CD4-positive, alpha-beta T cell treated with Interleukin-17A for 1 hour (primary cell): ENCODE measurements around the gene FADS6.

Source experiments
- DNase-seq: peaks from one replicate; pipeline ENCODE4 v3.0.0-alpha.2; 2020

FADS6 gene, protein sequence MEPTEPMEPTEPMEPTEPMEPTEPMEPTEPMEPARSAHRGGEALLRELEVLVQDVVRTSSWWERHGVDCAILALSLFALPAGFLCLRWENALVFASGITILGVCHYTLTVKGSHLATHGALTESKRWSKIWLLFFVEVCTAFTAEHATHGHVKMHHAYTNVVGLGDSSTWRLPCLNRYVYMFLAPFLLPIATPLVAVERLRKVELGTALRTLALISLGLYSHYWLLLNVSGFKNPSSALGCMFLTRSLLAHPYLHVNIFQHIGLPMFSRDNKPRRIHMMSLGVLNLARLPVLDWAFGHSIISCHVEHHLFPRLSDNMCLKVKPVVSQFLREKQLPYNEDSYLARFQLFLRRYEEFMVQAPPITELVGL

DNA sequence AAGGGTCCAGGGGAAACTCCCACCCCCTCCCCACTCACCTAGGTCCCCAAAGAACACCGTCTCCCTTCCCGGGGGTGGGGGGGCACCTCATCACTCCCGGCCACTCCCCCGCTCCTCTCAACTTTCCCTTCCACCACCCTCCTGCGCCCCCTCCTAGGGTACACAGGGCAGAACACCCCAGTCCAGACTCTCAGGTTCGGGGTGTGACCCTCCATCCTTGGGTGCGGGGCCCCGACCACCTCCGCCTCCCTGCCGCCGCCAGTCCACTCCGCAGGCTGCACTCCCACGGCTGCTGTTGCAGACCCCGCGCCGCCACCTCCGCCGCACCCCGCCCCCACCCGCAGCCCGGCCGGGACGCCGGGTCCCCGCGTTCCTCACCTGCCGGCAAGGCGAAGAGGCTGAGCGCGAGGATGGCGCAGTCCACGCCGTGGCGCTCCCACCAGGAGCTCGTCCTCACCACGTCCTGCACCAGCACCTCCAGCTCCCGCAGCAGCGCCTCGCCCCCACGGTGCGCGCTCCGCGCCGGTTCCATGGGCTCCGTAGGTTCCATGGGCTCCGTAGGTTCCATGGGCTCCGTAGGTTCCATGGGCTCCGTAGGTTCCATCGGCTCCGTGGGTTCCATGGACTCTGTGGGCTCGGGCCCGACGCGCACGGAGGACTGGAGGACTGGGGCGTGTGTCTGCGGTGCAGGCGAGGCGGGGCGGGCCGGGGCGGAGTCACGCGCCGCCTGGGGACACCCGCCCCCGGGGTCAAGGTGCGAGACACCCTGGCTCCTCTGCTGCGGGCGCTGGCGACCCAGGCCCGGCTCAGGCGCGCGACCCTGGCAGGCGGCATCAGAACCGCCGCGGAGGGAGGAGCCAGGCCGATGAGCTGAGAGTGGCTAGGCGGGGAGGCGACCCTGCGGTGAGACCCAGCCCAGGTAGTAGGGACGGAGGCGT is at the start of gene FADS6:
FADS6 (minus strand) TSS at position 660 of the 938 bp plus-strand sequence; CDS start at position 622, 38 bp downstream.
- DNase-seq, result no peak

DNA sequence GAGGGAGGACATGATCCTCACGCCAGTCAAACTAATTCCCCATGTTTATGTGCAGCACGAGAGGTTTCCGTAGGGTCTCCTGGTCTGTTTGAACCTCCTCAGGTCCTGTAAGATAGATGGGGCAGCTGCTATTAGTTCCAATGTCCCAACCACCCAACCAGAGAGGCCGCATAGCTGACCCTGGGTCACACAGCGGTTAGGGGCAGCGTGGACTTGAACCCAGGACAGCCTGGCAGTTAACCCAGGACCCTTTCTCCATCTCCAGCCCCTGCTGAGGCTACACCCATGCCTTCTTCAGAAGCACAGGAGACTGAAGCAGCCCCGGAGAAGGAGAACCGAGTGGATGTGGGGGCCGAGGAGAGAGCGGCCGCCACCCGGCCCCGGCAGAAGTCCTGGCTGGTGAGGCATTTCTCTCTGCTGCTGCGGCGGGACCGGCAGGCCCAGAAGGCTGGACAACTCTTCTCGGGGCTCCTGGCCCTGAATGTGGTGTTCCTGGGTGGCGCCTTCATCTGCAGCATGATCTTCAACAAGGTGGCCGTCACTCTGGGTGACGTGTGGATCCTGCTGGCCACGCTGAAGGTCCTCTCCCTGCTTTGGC is 47.8 kb upstream of the FADS6 start:
- DNase-seq, result no peak

DNA sequence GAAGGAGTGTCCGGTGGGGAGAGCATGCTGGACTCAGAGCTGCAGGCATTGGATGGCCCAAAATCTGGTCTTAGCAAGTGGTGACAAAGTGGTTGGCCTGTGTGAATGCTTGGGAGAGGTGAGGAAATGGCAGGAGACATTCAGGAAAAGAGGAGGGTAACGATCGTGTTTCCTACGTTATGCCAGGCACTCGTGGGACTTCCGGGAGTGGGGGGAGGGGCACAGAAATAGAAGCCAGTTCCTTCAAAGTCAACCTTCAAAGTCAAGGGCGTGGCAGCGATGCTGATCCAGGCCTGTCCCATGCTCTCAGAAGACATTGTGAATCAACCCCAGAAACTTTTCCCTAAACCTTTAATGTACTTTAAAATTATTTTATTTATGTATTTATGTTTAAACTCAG is 46.1 kb upstream of the FADS6 start:
- no peak for DNase-seq

DNA sequence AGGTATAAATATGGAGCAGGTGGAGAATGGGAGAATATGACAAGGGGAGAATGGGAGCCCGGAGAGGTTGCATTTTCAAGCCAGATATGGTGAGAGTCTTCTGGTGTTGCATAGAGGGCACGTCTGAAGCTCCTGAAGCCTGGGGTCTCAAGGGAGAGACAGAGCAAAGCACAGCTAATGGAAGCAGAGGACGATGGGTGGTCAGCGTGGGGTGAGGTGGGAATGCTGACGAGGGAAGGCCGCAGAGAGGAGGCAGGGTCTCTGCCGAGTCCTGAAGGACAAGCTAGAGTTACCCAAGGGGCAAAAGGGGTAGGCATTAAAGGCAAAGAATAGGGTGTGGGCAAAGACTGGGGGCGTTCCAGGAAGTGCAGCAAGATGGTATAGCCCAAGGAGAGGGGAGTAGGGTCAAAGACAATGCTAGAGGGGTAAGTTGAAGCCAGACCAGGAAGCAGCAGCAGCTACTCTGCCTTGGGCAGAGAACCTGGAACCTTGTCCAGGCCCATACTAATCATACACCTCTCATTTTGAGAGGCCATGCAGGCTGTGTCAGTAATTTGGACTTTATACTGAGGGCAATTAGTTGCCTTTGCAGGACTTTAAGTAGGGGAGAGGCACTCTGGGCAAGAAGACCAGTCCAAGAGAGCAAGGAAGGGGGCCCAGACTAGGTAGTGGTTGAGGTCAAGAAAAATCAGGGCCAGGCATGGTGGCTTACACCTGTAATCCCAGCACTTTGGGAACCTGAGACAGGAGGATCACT is 44.9 kb upstream of the FADS6 start:
- no peak for DNase-seq

DNA sequence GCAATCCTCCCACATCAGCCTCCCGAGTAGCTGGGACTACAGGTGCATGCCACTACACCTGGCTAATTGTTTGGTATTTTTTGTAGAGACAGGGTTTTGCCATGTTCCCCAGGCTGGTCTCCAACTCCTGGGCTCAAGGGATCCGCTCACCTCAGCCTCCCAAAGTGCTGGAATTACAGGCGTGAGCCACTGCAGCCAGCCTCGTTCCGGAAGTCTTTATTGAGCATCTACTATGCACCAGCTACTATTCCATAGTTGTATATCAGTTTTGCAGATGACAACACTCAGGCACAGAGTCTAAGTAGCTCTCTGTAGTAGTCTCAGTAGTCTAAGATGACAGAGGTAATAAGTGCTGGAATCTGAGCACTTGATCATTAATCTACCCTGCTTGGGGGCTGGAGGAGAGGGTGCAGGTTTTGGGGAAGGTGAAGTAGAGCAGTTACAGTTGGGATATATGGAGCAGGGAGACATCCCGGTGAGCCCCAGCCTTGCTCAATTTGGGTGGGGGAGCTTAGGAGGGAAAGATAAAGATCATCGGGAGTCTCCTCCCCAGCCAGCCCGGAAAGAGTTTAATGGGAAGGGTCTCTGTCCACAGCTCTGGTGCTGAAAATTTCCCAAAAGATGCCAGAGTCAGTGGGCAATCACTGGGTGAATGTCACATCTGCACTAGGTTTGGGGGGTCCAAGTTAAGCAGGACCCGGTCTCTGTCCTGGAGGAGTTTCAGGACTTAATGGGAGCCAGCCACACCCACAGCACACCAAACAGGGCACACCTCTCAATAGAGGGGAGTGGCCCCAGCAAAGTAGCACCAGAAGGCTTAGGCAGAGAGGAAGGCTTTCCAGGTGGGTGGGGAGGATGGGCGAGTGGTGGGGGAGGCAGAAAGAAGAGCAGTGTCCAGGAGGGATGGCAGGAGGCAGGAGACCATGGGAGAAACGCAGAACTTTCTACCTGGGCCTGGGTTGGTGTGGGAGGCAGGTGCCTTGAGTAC is 43.9 kb upstream of the FADS6 start:
- no peak for DNase-seq

DNA sequence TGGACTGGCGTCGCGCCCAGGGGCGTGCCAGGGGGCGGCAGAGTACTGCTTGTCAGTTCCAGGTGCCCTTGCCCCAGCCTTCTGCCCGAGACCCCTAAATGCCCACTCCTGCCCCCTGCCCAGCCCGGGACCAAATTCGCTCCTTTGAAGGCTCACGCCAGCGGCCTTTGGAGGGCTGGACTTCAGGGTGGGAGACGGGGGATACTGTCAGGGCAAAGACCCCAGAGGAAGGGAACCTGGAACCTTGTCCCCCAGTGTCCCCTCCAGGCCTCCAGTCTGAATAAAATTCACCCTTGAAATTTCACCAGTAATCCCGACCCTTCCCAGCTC is 43.0 kb upstream of the FADS6 start:
- DNase-seq, result no peak

DNA sequence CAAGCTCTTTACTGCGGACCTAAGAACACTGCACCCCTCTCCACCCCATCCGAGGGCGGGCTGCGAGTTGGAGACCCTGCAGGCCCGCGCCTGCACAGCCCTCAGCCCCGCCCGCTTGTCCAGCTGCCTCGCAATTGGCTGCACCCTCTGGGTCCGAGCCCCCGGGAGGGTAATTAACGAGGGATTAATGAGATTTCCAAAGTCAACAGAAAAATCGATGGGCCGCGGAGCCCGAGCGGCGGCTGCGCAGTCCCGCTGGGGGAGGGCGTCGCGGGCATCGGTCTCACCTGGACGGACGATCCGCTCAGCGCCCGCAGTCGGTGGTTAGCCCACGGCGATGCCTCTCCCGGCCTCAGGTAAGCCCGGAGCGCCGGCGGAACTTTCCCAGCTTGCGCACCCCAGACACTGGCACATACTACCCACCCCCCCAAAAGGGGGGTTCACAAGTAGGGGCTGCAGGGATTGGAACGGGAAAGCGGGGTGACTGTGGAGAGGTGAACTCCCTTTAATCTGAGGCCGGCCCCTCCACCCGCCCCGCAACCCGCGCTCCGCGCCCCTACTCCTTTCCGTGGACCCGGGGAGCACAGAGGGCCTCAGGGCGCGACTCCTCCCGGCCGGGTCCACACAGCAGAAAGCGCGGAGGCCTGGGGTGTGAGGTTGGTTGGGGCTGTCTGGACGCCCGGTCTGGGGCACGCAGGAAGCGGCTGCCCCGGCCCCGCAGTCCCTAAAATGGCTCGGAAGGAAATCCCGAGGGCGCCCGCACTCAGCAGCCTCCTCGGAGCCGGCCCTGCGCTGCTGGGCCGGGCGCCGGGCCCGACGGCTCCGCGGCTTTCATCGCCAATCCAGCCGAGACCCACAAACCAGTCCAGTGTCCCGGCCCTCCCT is 42.4 kb upstream of the FADS6 start, which contains the start of gene OTOP3:
OTOP3 (plus strand) TSS at position 314 of the 885 bp plus-strand sequence; CDS start at position 338, 24 bp downstream.
- no peak for DNase-seq

DNA sequence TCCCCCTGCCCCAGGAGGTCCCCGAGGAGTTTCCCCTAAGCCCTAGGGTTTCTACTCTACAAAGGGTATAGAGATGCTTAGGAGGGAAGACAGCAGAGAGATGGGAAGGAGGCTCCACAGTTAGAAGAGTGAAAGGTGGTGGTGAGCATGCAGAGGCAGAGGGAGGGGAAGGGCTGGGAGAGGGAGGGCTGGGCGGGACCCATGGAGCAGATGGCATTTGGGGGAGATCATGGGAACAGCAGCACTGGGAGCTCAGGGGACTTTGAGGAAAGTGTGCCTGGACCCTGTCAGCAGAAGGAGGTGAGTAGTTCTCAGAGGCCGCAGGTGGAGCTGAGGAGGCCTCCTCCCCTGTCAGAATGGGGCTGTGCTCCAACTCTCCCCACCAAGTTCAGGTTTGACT is 41.6 kb upstream of the FADS6 start:
- no peak for DNase-seq

DNA sequence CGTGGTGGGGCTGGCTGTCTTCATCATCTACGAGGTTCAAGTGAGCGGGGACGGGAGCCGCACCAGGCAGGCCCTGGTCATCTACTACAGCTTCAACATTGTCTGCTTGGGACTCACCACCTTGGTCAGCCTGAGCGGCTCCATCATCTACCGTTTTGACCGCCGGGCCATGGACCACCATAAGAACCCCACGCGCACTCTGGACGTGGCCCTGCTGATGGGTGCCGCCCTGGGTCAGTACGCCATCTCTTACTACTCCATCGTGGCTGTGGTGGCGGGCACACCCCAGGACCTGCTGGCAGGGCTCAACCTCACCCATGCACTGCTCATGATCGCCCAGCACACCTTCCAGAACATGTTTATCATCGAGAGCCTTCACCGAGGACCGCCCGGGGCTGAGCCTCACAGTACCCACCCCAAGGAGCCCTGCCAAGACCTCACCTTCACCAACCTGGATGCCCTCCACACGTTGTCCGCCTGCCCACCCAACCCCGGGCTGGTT is 37.2 kb upstream of the FADS6 start:
- no peak for DNase-seq

DNA sequence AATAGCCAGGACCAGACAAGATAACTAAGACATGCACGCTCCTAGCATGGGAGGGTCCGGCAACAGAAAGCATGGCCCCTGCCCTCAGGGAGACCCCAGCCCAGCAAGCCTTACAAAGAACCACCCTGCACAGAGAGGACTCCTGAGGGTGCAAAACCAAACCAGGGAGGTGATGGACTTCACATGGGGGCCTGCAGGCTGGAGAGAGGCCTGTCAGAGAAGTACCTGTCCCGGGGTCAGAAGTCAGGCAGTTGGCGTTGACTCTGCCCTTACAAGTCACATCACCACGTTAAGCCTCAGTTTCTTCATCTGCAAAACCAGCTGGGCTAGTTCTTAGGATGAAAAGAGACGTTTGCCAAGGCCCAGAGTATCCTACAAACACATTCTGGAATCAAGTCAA is 35.4 kb upstream of the FADS6 start:
- DNase-seq, result no peak

DNA sequence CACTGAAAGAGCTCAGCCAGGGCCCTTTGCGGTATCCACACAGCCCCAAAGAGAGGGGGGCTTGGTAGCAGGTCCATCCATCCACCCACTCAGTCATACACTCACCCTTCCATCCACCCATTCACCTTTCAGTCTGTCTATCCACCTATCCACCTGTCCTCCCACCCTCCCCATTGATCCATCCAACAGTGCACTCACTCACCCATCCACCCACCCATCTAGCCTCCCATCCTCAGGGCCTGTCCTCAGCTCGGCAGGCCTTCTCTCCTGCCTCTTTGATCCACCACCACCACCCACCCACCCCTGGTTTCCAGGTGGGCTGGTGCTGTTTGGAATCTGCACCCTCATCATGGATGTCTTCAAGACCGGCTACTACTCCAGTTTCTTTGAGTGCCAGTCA is 31.8 kb upstream of the FADS6 start:
- DNase-seq, result no peak

DNA sequence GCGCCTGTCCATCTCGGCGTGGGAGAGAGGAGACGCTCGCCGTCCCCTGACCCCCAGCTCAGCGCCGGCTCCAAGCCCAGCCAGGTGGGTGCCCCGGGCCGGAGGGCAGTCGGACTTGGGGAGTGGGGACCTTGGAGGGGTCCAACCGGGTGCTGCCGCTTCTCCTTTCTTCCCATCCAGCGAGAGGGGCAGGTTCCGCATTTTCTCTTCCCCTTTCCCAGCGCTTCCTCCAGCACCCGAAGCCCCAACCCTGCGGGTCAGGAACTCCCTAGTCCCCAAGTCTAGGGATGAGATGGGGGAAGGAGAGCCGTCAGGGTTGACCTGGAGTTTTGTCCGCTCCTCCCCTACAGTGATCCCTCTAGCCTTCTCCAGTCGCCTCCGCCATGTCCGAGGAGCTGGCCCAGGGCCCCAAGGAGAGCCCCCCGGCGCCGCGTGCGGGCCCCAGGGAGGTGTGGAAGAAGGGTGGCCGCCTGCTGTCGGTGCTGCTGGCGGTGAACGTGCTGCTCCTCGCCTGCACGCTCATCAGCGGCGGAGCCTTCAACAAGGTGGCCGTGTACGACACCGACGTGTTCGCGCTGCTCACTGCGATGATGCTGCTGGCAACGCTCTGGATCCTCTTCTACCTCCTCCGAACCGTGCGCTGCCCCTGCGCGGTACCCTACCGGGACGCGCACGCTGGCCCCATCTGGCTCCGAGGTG is 31.0 kb upstream of the FADS6 start, which contains the start of gene OTOP2:
OTOP2 (plus strand) TSS at position 24 of the 699 bp plus-strand sequence; CDS start at position 384, 360 bp downstream.
- DNase-seq, result peak; percentile 8

DNA sequence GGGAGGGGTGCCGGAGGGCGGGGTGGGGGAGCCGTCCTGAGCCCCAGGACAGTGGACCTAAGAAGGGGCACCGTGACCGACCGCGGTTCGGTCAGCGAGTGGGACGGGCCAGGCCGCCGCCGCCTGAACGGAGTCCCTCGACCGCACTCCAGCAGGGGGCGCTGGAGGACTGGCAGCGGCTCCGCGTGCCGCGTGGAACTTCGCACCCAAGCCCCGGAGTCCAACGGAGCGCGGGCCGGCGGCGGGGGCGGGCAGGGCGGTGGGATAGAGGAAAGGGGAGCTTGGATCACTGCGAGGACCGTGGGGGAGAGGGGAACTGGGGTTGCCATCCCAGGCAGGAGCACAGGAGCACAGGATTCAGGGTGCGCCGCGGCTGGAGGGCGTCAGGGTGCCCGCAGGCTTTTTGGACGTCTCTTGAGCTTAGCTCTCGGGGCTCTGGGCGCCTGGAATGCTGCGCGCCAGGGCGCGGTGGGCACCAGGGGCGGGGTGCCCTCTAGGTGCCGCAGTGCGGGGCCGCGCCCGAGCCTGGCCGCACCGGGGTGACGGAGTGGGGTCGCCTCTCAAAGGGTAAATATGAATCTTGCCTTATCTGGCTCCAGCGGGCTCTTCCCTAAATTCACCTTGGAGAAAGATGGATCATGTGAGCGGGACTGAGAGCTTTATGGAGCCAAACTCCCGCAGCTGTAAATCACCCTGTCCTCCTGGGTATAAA is 30.3 kb upstream of the FADS6 start:
- DNase-seq, result peak; percentile 67

DNA sequence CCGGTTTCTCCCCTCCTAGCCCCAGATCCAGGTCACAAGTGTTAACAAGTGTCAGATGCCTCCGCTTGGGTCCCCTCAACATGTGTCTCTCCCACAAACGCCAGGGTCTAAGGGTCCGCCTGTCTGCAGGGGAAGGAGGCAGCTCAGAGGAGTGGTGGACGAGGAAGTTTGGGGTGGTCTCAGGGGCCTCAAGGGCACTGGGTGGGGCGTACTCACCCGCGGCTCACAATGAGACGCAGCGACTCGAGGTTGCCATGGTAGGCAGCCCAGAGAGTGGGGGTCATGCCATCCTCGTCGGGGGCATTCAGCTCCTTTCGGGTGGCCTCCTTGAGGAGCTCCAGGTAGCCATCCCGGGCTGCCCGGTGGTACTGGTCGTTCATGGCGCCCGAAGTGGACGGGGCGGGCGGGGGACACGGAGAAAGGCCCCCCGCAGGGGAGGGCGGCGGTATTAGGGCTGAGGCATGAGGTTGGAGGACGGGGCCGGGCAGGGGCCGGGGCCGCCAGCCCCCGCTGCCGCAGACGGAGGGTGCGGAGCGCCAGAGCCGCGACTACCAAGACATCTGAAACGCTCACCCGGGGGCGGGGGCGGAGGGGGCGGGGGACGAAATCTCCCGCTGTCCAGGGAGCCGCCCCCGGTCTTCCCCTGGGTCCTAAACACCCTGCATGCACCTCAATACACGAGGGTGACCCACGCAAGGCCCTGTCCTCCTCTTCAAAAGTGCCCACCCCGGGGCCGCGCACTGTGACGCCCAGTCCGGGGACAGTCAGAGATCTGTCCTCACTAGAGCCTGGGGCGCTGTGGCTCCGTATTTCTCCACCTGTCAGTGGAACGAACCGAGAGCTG is 29.5 kb upstream of the FADS6 start, which contains the start of gene USH1G:
USH1G (minus strand) TSS at position 562 of the 844 bp plus-strand sequence; CDS start at position 380, 182 bp downstream.
- no peak for DNase-seq

DNA sequence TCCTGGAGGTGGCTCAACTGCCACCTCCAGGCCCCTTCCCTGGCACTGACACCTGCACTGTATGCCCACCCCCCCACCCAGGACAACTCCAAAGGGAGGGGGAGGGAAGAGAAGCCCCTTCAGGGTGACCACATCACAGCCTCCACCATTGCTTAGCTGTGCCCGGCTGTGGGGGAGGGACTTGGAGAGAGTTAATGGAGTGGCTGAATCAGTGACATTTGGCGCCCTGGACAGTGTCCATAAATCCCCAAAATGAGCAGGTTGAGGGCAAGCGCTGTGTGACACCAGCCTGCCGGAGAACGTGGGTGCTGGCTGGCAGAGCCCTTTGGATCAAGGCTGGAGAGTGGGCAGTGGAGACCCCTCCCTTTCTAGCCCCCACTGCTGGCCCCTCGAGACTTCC is 28.7 kb upstream of the FADS6 start:
- no peak for DNase-seq

DNA sequence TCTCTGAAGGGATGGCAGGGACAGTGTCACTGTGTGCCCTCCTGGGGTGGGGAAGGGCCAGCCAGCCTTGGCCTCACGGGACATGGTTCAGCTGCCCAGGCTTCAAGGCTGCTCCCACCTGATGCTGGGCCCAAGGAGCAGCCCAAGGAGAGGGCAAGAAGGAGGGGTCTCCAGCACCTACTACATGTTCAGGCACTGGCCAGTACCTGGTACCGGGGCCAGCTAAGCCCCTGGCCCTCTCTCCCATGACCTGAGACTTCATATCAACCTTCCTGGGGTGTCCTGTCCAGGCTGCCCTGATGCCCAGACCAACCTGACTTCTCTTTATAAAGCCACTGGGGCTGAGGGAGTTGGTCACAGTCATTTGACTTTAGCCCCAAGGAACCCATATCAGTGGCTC is 28.3 kb upstream of the FADS6 start:
- no peak for DNase-seq

DNA sequence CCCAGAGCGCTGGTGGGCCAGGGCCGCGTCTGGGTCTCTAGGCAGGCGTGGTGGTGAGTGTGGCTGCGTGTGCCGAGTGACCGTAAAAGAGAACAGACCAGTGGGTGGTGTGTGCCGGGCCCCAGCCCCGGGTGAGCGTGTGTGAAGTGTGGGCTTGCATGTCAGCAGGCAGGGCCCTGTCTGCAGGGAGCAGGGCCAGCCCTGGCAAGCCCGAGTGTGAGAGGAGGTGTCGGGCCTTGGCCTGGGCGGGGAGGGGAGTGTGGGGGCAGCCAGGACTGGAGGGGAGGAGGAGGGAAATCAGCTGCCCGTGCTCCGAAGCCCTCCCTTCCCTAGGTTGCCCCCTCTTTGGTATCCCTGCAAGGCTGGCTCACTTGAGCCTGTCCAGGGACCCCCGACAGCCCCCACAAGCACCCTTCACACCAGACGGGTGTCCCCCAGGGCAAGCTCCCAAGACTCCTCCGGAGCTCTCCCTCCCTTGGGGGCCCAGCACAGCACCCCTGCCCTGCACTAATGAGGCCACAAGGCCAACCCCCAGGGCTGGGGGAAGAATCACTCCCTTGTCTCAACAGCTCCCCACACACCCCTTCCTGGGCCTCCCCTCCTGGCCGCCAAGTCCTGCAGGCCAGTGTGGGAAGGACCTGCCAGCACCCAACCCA is 27.7 kb upstream of the FADS6 start:
- no peak for DNase-seq
